Activated CD4-positive, alpha-beta T cell treated with anti-CD3 and anti-CD28 coated beads, Interleukin-2, Interleukin-6, amounts not matched to agents 100 ng/mL and 50 ng/mL, durations not matched to agents 16 hours and 8 hours (primary cell): ENCODE results near the gene NRG2.

Experiments used
- DNase-seq: peaks from one replicate; pipeline ENCODE4 v3.0.0-alpha.2; 2020

Gene NRG2

GRCh38 chr5:140005145-140005591 is 37.9 kb downstream of the NRG2 start:
- DNase-seq = no peak

GRCh38 chr5:140004174-140004573 is 38.9 kb downstream of the NRG2 start:
- DNase-seq = no peak

GRCh38 chr5:140003519-140003918 is 39.6 kb downstream of the NRG2 start:
- DNase-seq = no peak

GRCh38 chr5:140000332-140000731 is 42.8 kb downstream of the NRG2 start:
- no peak for DNase-seq

GRCh38 chr5:139998837-139999236 is 44.3 kb downstream of the NRG2 start:
- no peak for DNase-seq

- no peak for DNase-seq
Observed at GRCh38 chr5:139997276-139997675, 45.8 kb downstream of the NRG2 start.

- DNase-seq = no peak
Observed at GRCh38 chr5:139995929-139996328, 47.2 kb downstream of the NRG2 start.

GRCh38 chr5:139994234-139994633 is 48.9 kb downstream of the NRG2 start:
- no peak for DNase-seq

- no peak for DNase-seq
Observed at GRCh38 chr5:139985733-139986132, 57.4 kb downstream of the NRG2 start.

- DNase-seq = no peak
Observed at GRCh38 chr5:139985290-139985689, 57.8 kb downstream of the NRG2 start.

GRCh38 chr5:139984816-139985215 is 58.3 kb downstream of the NRG2 start:
- no peak for DNase-seq

GRCh38 chr5:139982975-139983240 is 60.2 kb downstream of the NRG2 start:
- no peak for DNase-seq

- DNase-seq = no peak
Observed at GRCh38 chr5:139982157-139982974, 60.7 kb downstream of the NRG2 start.

- DNase-seq = no peak
Observed at GRCh38 chr5:139980765-139981164, 62.3 kb downstream of the NRG2 start.

- no peak for DNase-seq
Observed at GRCh38 chr5:139979943-139980342, 63.2 kb downstream of the NRG2 start.

- no peak for DNase-seq
Observed at GRCh38 chr5:139979518-139979917, 63.6 kb downstream of the NRG2 start.

GRCh38 chr5:139976703-139977102 is 66.4 kb downstream of the NRG2 start:
- no peak for DNase-seq

GRCh38 chr5:139975942-139976341 is 67.2 kb downstream of the NRG2 start:
- no peak for DNase-seq

- no peak for DNase-seq
Observed at GRCh38 chr5:139975306-139975705, 67.8 kb downstream of the NRG2 start.

GRCh38 chr5:139974661-139975060 is 68.4 kb downstream of the NRG2 start:
- no peak for DNase-seq

- no peak for DNase-seq
Observed at GRCh38 chr5:139971202-139971725, 71.8 kb downstream of the NRG2 start.

- DNase-seq = no peak
Observed at GRCh38 chr5:139969318-139969717, 73.8 kb downstream of the NRG2 start.

- peak; percentile 90 for DNase-seq
Observed at GRCh38 chr5:139968547-139969261, 74.4 kb downstream of the NRG2 start.

GRCh38 chr5:139967353-139967752 is 75.7 kb downstream of the NRG2 start:
- DNase-seq = no peak
